Stimulated activated CD4-positive, alpha-beta T cell treated with anti-CD3 and anti-CD28 coated beads, Interleukin-1b, Interleukin-23, amount 100 ng/mL, for 24 hours (primary cell): ENCODE measurements around the gene NDUFAF2.

Source experiments
- DNase-seq, 4 experiments: peaks; one replicate each; pipeline ENCODE4 v3.0.0-alpha.2; 2020; ENCODE audit warnings: low read depth in 4 of 4, low spot score in 1 of 4

NDUFAF2 gene

GRCh38 chr5:61115968-61116367 is 171.0 kb downstream of the NDUFAF2 start:
- no peak for DNase-seq

- DNase-seq, result no peak
These were observed 174.1 kb downstream of the NDUFAF2 start for GRCh38 chr5:61119066-61119465.

- no peak for DNase-seq
These were observed 175.5 kb downstream of the NDUFAF2 start for GRCh38 chr5:61120534-61120933.

- no peak for DNase-seq
These were observed 178.1 kb downstream of the NDUFAF2 start for GRCh38 chr5:61123145-61123544.

- DNase-seq, result no peak
These were observed 185.3 kb downstream of the NDUFAF2 start for GRCh38 chr5:61130289-61130688.

- no peak for DNase-seq
These were observed 187.6 kb downstream of the NDUFAF2 start for GRCh38 chr5:61132559-61132958.

GRCh38 chr5:61137835-61138234 is 192.8 kb downstream of the NDUFAF2 start:
- DNase-seq, result no peak

- DNase-seq, result no peak
These were observed 194.3 kb downstream of the NDUFAF2 start for GRCh38 chr5:61139094-61139873.

- no peak for DNase-seq
These were observed 194.9 kb downstream of the NDUFAF2 start for GRCh38 chr5:61139931-61140330.

GRCh38 chr5:61141801-61142200 is 196.8 kb downstream of the NDUFAF2 start:
- no peak for DNase-seq

- no peak for DNase-seq
These were observed 197.4 kb downstream of the NDUFAF2 start for GRCh38 chr5:61142391-61142790.

- DNase-seq, result no peak
These were observed 197.8 kb downstream of the NDUFAF2 start for GRCh38 chr5:61142811-61143210.

- no peak for DNase-seq
These were observed 203.5 kb downstream of the NDUFAF2 start for GRCh38 chr5:61148515-61148914.

- no peak for DNase-seq
These were observed 206.9 kb downstream of the NDUFAF2 start for GRCh38 chr5:61151893-61152292.

- DNase-seq, result no peak
These were observed 214.1 kb downstream of the NDUFAF2 start for GRCh38 chr5:61159070-61159469.

GRCh38 chr5:61159836-61160235 is 214.8 kb downstream of the NDUFAF2 start:
- no peak for DNase-seq

GRCh38 chr5:61160497-61160896 is 215.5 kb downstream of the NDUFAF2 start:
- DNase-seq, result no peak

- peak; percentile 51 to 74 (median 63) for DNase-seq
These were observed 217.2 kb downstream of the NDUFAF2 start, which contains the start of gene SMIM15 for GRCh38 chr5:61162010-61162831. Gene SMIM15, minus strand, starts transcription at chr5:61162468. Its CDS starts 2,297 bp downstream, at chr5:61160171.

- no peak for DNase-seq
These were observed 218.0 kb downstream of the NDUFAF2 start for GRCh38 chr5:61162832-61163567.

- no peak for DNase-seq
These were observed 218.9 kb downstream of the NDUFAF2 start for GRCh38 chr5:61163905-61164304.

- DNase-seq, result no peak
These were observed 222.4 kb downstream of the NDUFAF2 start for GRCh38 chr5:61167382-61167781.
